Brain microvascular endothelial cell (primary cell): ENCODE data around the gene CD82.
A peak's percentile ranks its signal among the peaks of the same experiment; 100 is the strongest.

ENCODE experiments used
- DNase-seq: peaks from one replicate; pipeline ENCODE4 v3.0.0-alpha.2; 2020
- H3K27ac ChIP-seq: fragments of 250-450 bp; sonication (Bioruptor Pico); 2 replicates; pipeline ENCODE4 v1.5.1; 2020; ENCODE audit warnings: mild to moderate bottlenecking, moderate library complexity
- H3K27me3 ChIP-seq: fragments of 250-450 bp; sonication (Bioruptor Pico); replicated peaks from 2 replicates; pipeline ENCODE4 v1.5.1; 2020; ENCODE audit warnings: mild to moderate bottlenecking
- H3K36me3 ChIP-seq: fragments of 250-450 bp; sonication (Bioruptor Pico); replicated peaks from 2 replicates; pipeline ENCODE4 v1.5.1; 2020; ENCODE audit warnings: mild to moderate bottlenecking
- H3K4me3 ChIP-seq: 2 replicates; pipeline ENCODE4 v1.5.1; 2011; ENCODE audit warnings: low read depth, mild to moderate bottlenecking, control low read depth, low read length, moderate library complexity
- in situ Hi-C: cut with HindIII; loops from 2 replicates; pipeline ENCODE4 v1.10.0; 2017; ENCODE audit warnings: low sequenced_read_pairs, low pct_ligation_motif_present
- TF ChIP-seq, protein P1 (sequence below): IDR thresholded peaks from 2 replicates; pipeline ENCODE4 v1.5.1; 2011; ENCODE audit warnings: low read depth, mild to moderate bottlenecking, moderate library complexity, low read length, control low read depth, inconsistent platforms; ENCODE audit errors: missing control alignments

Gene CD82

DNA sequence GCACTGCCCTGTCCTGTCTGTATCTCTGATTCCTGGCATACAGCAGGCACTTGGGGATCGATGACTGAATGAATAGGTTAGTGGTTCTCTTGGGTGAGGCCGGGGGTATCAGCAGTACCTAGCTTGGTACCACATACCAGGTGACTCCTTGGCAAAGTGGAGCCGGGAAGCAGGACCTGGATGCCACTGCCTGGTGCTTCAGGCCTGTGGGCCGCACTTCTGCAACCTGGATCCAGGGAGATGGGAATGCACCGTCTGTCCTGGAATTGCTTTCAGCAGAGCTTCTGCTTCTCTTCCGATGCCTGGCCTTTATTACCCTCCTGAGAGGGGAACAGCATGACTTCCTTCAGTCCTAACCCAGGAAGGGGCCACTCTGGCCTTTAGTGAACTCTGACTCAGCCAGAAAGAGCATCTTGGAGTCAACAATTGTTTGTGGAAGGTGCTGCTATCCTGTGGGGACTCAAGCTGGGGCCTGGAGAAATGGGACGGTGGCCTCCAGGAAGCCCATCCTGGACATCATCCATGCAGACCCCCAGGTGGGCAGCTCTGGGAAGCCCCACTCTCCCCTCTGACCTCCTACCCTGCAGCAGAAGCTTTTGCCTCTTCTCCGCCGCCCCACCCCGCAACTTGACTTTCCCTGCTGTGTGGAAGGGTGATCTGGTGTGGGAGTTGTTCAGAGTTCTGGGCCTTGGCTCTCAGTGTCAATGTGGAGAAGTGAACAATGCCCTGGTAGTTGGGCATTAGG, 5.1 kb downstream of the CD82 start:
- no peaks in the 10 kb centered on the region for H3K36me3 ChIP-seq
- no peak for DNase-seq

DNA sequence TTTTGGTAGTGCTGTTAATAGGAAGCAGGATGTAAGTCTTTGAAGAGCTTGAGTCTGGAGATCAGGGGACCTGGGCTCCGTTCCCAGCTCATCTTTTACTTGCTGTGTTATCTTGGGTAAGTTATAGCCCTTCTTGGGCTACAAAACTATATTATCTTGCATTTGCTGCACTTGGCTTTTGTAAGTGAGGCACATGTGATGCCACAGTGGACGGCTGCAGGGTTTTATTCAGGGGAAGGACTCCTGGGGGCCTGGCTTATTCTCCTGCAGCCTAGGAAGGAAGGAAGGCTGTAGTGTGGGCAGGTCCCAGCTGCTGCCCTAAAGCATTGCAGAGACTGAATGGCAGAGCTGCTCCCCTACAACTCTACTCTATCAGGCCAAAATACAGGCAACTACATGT, 6.4 kb downstream of the CD82 start:
- no peak for DNase-seq
- Histone ChIP-seq H3K27me3 (no peaks in the 10 kb centered on the region), H3K4me3 (no peak overlapping the region), H3K36me3 (no peaks in the 10 kb centered on the region), H3K27ac (no peak overlapping the region)
- TF ChIP-seq, protein P1, sequence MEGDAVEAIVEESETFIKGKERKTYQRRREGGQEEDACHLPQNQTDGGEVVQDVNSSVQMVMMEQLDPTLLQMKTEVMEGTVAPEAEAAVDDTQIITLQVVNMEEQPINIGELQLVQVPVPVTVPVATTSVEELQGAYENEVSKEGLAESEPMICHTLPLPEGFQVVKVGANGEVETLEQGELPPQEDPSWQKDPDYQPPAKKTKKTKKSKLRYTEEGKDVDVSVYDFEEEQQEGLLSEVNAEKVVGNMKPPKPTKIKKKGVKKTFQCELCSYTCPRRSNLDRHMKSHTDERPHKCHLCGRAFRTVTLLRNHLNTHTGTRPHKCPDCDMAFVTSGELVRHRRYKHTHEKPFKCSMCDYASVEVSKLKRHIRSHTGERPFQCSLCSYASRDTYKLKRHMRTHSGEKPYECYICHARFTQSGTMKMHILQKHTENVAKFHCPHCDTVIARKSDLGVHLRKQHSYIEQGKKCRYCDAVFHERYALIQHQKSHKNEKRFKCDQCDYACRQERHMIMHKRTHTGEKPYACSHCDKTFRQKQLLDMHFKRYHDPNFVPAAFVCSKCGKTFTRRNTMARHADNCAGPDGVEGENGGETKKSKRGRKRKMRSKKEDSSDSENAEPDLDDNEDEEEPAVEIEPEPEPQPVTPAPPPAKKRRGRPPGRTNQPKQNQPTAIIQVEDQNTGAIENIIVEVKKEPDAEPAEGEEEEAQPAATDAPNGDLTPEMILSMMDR: no peak
- in situ Hi-C loops: no loop called here

More for the DNA sequence above, 5.1 kb downstream of the CD82 start:
- Histone ChIP-seq H3K27ac (no peak overlapping the region), H3K4me3 (no peak overlapping the region), H3K27me3 (no peaks in the 10 kb centered on the region)
- in situ Hi-C loops: no loop called here
- TF ChIP-seq, protein P1: no peak

- H3K27ac ChIP-seq: no peak overlapping the region
- no peaks in the 10 kb centered on the region for H3K36me3 ChIP-seq
- no peaks in the 10 kb centered on the region for H3K27me3 ChIP-seq
- DNase-seq: no peak
- in situ Hi-C loops: no loop called here
- TF ChIP-seq, protein P1: no peak
- no peak overlapping the region for H3K4me3 ChIP-seq
These were observed 7.0 kb downstream of the CD82 start for GRCh38 chr11:44572436-44572835.

GRCh38 chr11:44572884-44573283, 7.4 kb downstream of the CD82 start:
- DNase-seq: no peak
- Histone ChIP-seq H3K27me3 (no peaks in the 10 kb centered on the region), H3K36me3 (no peaks in the 10 kb centered on the region), H3K4me3 (no peak overlapping the region), H3K27ac (no peak overlapping the region)
- TF ChIP-seq, protein P1: no peak
- in situ Hi-C loops: no loop called here

- Histone ChIP-seq H3K4me3 (no peak overlapping the region), H3K27ac (peak overlapping the region; percentile 96), H3K27me3 (no peaks in the 10 kb centered on the region), H3K36me3 (no peaks in the 10 kb centered on the region)
- no peak for DNase-seq
- TF ChIP-seq, protein P1: no peak
- in situ Hi-C loops: no loop called here
These were observed 7.9 kb downstream of the CD82 start for GRCh38 chr11:44573333-44573732.

DNA sequence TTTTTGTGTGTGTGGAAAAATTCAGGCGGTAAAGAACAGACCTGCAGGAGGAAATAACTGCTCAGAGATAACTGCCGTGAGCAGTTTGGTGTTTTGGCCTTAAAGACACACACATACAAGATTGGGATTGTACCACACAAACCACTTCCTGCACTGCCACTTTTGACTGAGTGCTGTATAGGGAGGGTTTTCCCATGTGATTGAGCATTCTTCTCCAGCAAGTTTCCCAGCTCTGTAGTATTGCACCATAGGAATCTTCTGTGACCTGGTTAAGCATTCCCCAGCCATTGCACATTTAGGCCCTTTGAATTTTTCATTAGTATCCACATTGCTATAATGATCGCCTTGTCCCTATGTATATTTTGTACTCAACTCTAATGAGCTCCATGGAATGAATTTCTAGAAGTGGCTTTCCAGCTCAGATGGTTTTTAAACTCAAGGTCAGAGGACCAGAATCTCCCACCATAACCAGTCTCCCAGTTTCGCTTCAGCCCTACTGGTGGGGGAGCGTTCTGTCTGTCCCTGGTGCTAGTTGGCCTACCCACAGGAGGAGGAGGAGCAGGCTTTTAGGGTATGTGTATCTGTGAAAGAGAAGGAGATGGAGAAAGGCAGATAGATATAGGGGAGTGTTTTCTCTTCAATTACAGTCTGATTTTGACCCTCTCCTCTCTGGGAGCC, 9.3 kb downstream of the CD82 start:
- Histone ChIP-seq H3K27ac (peak overlapping the region; percentile 96), H3K4me3 (peak overlapping the region; percentile 3), H3K27me3 (no peaks in the 10 kb centered on the region), H3K36me3 (no peaks in the 10 kb centered on the region)
- DNase-seq: peak; percentile 92
- TF ChIP-seq, protein P1: peak; percentile 23
- in situ Hi-C loops: no loop called here
